Measurements from ENCODE around the gene KRTAP5-6. TPM values are rescaled to one million over a fixed set of nuclear protein-coding genes. Genes with fewer than 3 reads are reported as not detected.
"Not testable (repeated sequence)": the region's sequence is repeated elsewhere in the genome, so short reads cannot be mapped to it uniquely, and the experiment has no call there.

Gene KRTAP5-6
- total RNA-seq, 1 donor from 2014 or later, result not detected

DNA sequence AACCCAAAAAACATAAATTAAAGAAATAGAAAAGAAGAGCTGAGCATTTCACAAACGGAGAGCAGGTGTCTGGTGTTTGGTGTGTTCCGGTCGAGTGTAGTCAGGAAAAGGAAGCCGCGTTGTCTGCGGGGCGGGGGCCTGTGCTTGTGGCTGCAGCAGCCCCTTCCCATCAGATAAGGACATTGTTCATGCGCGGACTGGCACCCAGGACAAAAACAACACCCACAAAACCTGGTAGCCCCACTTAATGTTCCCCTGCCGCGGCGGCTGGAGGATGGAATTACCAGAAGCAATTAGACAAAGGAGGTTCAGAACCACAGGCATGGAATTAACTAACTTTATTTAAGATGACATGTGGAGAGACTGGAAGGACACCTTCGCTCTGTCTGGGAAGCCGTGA lies 37.5 kb upstream of the KRTAP5-6 start:
- DNase-seq (ENCODE audit: low spot score, unreplicated experiment), result no peak
- peak overlapping the region; percentile 92 for H3K27ac Mint-ChIP-seq
- H3K36me3 Mint-ChIP-seq (ENCODE audit: insufficient read depth), result no peaks in the 10 kb centered on the region
- TF ChIP-seq, protein P1, sequence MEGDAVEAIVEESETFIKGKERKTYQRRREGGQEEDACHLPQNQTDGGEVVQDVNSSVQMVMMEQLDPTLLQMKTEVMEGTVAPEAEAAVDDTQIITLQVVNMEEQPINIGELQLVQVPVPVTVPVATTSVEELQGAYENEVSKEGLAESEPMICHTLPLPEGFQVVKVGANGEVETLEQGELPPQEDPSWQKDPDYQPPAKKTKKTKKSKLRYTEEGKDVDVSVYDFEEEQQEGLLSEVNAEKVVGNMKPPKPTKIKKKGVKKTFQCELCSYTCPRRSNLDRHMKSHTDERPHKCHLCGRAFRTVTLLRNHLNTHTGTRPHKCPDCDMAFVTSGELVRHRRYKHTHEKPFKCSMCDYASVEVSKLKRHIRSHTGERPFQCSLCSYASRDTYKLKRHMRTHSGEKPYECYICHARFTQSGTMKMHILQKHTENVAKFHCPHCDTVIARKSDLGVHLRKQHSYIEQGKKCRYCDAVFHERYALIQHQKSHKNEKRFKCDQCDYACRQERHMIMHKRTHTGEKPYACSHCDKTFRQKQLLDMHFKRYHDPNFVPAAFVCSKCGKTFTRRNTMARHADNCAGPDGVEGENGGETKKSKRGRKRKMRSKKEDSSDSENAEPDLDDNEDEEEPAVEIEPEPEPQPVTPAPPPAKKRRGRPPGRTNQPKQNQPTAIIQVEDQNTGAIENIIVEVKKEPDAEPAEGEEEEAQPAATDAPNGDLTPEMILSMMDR (IDR thresholded peaks at IDR 0.05; ENCODE audit: unreplicated experiment), result no peak
- peaks cover 33% of the 10 kb centered on the region for H3K4me1 Mint-ChIP-seq (ENCODE audit: low read depth)
- no peaks in the 10 kb centered on the region for H3K27me3 Mint-ChIP-seq
- no peaks in the 10 kb centered on the region for H3K9me3 Mint-ChIP-seq (ENCODE audit: low read depth)
- H3K4me3 Mint-ChIP-seq (ENCODE audit: low read depth), result no peak overlapping the region

DNA sequence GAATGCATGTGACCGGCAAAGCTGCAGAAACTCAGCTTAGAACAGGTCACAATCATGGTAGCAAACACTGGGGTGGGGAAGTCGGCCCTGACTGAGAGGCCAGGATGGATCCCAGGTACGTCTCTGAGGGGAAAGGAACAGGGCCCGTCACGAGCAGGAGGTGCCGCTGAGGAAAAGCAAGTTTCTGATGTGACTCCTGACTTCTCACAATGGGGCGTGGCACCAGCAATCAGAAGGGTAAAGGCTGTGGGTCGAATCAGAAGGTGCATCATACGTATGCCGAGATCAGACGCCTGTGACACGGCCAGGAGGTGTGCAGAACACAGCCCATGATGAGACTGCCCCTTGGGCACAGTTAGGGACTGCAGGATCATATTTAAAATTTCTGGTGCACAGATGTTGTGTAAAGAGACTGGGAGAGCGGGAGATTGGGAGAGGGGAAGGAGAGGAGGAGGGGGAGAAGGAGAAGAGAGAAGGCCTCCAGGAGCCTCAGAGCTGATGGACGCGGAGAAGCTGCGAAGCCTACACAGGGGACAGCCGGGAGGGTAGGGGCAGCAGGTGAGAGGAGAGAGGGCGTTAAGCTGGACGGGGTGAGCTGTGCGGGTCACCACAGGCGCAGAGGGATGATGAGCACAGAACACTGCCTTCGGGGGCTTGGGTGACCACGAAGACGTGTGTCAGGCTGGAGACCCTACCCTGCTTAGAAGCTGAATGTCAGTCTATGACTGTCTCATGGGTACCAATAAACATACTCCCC lies 36.7 kb upstream of the KRTAP5-6 start:
- no peak for DNase-seq (ENCODE audit: low spot score, unreplicated experiment)
- no peaks in the 10 kb centered on the region for H3K27me3 Mint-ChIP-seq
- no peaks in the 10 kb centered on the region for H3K9me3 Mint-ChIP-seq (ENCODE audit: low read depth)
- H3K27ac Mint-ChIP-seq, result peak overlapping the region; percentile 92
- TF ChIP-seq, protein P1 (IDR thresholded peaks at IDR 0.05; ENCODE audit: unreplicated experiment), result no peak
- peak overlapping the region; percentile 22 for H3K4me3 Mint-ChIP-seq (ENCODE audit: low read depth)
- H3K4me1 Mint-ChIP-seq (ENCODE audit: low read depth), result peaks cover 29% of the 10 kb centered on the region
- no peaks in the 10 kb centered on the region for H3K36me3 Mint-ChIP-seq (ENCODE audit: insufficient read depth)

DNA sequence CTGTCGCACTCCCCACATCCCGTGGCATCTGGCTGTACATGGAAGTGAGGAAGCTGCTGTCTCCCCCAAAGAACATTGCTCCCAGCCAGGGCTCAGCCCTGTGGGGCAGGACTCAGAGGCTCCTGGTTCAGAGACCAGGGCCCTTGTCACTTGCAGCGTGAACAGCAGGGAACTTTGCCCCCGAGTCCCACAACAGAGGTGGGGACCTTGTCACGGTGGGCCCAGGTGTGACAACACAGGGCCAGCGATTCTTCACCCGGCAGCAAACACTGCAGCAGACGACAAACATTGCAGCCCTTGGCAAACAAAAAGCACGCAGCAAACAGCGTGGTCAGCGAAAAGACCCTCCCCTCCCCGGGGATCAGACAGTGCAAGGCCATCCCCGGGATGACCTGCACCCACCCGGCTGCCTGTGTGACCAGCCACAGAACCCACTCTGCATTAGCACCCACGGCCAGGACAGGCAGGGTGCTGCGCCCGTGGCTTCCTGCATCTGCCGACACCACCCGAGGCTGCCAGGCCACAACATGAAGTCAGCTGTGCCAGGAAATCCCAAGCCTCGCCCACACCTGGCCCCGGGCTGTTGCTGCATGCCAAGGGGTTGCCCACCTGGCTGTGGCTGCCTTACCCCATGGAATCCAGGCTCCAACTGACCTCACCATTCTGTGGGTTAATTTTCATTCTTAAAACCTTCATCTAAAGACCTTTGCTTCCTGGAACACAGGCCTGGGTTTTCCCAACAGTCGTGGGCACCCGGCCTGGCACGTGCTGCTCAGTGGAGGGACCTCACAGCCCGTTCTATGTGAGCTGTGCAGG lies 35.3 kb upstream of the KRTAP5-6 start:
- H3K9me3 Mint-ChIP-seq (ENCODE audit: low read depth); H3K27me3 Mint-ChIP-seq; DNase-seq (ENCODE audit: low spot score, unreplicated experiment); H3K36me3 Mint-ChIP-seq (ENCODE audit: insufficient read depth): not testable (repeated sequence)
- Mint-ChIP-seq H3K4me3 (ENCODE audit: low read depth) (peak overlapping the region; percentile 16), H3K27ac (peak overlapping the region; percentile 96), H3K4me1 (ENCODE audit: low read depth) (peaks cover 30% of the 10 kb centered on the region)

GRCh38 chr11:1662699-1663283 lies 34.2 kb upstream of the KRTAP5-6 start:
- not testable (repeated sequence) for H3K27ac Mint-ChIP-seq; H3K27me3 Mint-ChIP-seq; H3K4me3 Mint-ChIP-seq (ENCODE audit: low read depth); H3K36me3 Mint-ChIP-seq (ENCODE audit: insufficient read depth); H3K9me3 Mint-ChIP-seq (ENCODE audit: low read depth); DNase-seq (ENCODE audit: low spot score, unreplicated experiment)
- H3K4me1 Mint-ChIP-seq (ENCODE audit: low read depth), result peaks cover 31% of the 10 kb centered on the region

DNA sequence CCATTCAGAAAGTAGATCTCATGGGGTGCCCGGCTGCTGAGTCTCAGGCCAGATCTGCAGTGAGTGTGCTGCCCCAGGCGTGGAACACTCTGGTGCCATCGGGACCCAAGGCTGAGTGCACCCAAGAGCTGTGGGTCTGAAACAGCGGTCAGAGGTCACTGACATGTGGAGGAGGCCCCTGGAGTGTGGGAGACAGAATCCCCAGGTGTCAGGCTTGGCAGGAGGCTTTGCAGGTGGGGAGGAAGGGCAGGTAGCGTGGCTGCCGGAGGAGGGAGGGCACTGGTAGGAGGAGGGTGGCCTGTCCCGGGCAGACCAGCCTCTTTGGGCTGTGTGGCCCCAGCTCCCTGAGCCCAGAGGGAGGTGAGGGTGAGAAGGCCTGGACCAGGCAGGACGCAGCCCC lies 31.7 kb upstream of the KRTAP5-6 start:
- H3K9me3 Mint-ChIP-seq (ENCODE audit: low read depth), result no peaks in the 10 kb centered on the region
- H3K4me3 Mint-ChIP-seq (ENCODE audit: low read depth), result no peak overlapping the region
- DNase-seq (ENCODE audit: low spot score, unreplicated experiment), result no peak
- TF ChIP-seq, protein P1 (IDR thresholded peaks at IDR 0.05; ENCODE audit: unreplicated experiment), result no peak
- no peaks in the 10 kb centered on the region for H3K27me3 Mint-ChIP-seq
- no peak overlapping the region for H3K27ac Mint-ChIP-seq
- H3K36me3 Mint-ChIP-seq (ENCODE audit: insufficient read depth), result no peaks in the 10 kb centered on the region
- H3K4me1 Mint-ChIP-seq (ENCODE audit: low read depth), result peaks cover 26% of the 10 kb centered on the region

GRCh38 chr11:1667121-1667850 lies 29.7 kb upstream of the KRTAP5-6 start:
- no peaks in the 10 kb centered on the region for H3K9me3 Mint-ChIP-seq (ENCODE audit: low read depth)
- no peak overlapping the region for H3K27ac Mint-ChIP-seq
- peaks cover 18% of the 10 kb centered on the region for H3K4me1 Mint-ChIP-seq (ENCODE audit: low read depth)
- no peaks in the 10 kb centered on the region for H3K27me3 Mint-ChIP-seq
- TF ChIP-seq, protein P1 (IDR thresholded peaks at IDR 0.05; ENCODE audit: unreplicated experiment), result no peak
- H3K4me3 Mint-ChIP-seq (ENCODE audit: low read depth), result no peak overlapping the region
- H3K36me3 Mint-ChIP-seq (ENCODE audit: insufficient read depth), result no peaks in the 10 kb centered on the region
- no peak for DNase-seq (ENCODE audit: low spot score, unreplicated experiment)

Measured in progenitor cell of endocrine pancreas (in vitro differentiated cells).